ENCODE measurements around the gene MAP3K9.

GRCh38 chr14:70858641-70859040, 49.3 kb upstream of the MAP3K9 start:
- TF ChIP-seq EP300 (IDR thresholded peaks at IDR 0.05), result no peak
- TF ChIP-seq POLR2AphosphoS5 (IDR thresholded peaks at IDR 0.05), result no peak
- no peak for TF ChIP-seq POLR2A (IDR thresholded peaks at IDR 0.05)

Measured in suprapubic skin (tissue), 4 donors.